Measurements from ENCODE around the gene SLC35G4.

- TF ChIP-seq RAD21 (IDR thresholded peaks at IDR 0.05; ENCODE audit: low read length) (no peak), CTCF (conservative IDR thresholded peaks at IDR 0.05; ENCODE audit: low read depth, low read length) (no peak), RFX5 (IDR thresholded peaks at IDR 0.05; ENCODE audit: low read depth, low read length) (no peak), MXI1 (IDR thresholded peaks at IDR 0.05; ENCODE audit: borderline replicate concordance, low read depth, low read length) (no peak), POLR2A (IDR thresholded peaks at IDR 0.05; ENCODE audit: low read depth, low read length) (no peak), NFE2L2 (IDR thresholded peaks at IDR 0.05; ENCODE audit: low read depth, low read length) (no peak)
Observed at GRCh38 chr18:11565716-11566115, 43.7 kb upstream of the SLC35G4 start.
